GM12878 (cell line): ENCODE measurements around the gene CCN2. TPM values are rescaled to one million over a fixed set of nuclear protein-coding genes. Genes with fewer than 3 reads are reported as not detected.

Experiments
- ATAC-seq: fragments of 200-7000 bp; cut with Tn5 transposase; 3 replicates; pipeline ENCODE4 v1.9.1; 2020; ENCODE audit warnings: mild to moderate bottlenecking, moderate library complexity
- BruUV-seq: library from RNA; stranded (reverse); fragments of 400-500 nt; replicated peaks from 2 replicates; lab custom pipeline; 2021; lab: Mats Ljungman, UMichigan
- CTCF ChIA-PET: fragments of 300-600 bp; sonication (Branson Sonifier 250); formaldehyde crosslinking; extraction: SDS; loops from one replicate; lab custom pipeline; 2021; ENCODE audit warnings: inconsistent platforms; lab: Yijun Ruan, JAX
- POLR2A ChIA-PET: fragments of 350-600 bp; formaldehyde crosslinking; extraction: SDS; loops from one replicate; lab custom pipeline; 2021; ENCODE audit warnings: inconsistent platforms; lab: Charles Lee
- RAD21 ChIA-PET: fragments of 300-600 bp; sonication (Branson Sonifier 250); formaldehyde crosslinking; loops from one replicate; lab custom pipeline; 2023; ENCODE audit warnings: antibody characterized with exemption; ENCODE audit not compliant: unreplicated experiment; lab: Charles Lee
- SMC1A ChIA-PET: fragments of 300-600 bp; sonication (Branson Sonifier 250); formaldehyde crosslinking; loops from one replicate; lab custom pipeline; 2023; ENCODE audit not compliant: unreplicated experiment, uncharacterized antibody; lab: Charles Lee
- DNase-seq: peaks from one replicate; pipeline ENCODE4 v3.0.0-alpha.2; 2011; ENCODE audit warnings: low read depth, low spot score
- FAIRE-seq: peaks from 3 replicates; lab custom pipeline; 2011; peaks lifted over from hg19 to GRCh38; lab: Jason Lieb, UNC
- H2AFZ ChIP-seq: 2 replicates; pipeline ENCODE4 v1.6.0; 2011; ENCODE audit warnings: low read depth, low read length, control low read depth; ENCODE audit not compliant: control insufficient read depth
- H3K27ac ChIP-seq: 2 replicates; pipeline ENCODE4 v1.5.1; 2011; ENCODE audit warnings: control low read depth; ENCODE audit not compliant: control insufficient read depth, insufficient read depth
- H3K27me3 ChIP-seq, 2 experiments: replicated peaks in 1 of 2; 2 replicates each; pipeline versions ENCODE4 v1.6.0 to v1.6.1; 2011; ENCODE audit warnings: low read length in 1 of 2; ENCODE audit not compliant: control insufficient read depth in 2 of 2, insufficient read depth in 2 of 2
- H3K36me3 ChIP-seq, 2 experiments: 2 replicates each; pipeline ENCODE4 v1.5.1; 2011; ENCODE audit warnings: low read length in 1 of 2; ENCODE audit not compliant: control insufficient read depth in 2 of 2, insufficient read depth in 2 of 2
- H3K4me1 ChIP-seq: 2 replicates; pipeline ENCODE4 v1.6.1; 2011; ENCODE audit warnings: mild to moderate bottlenecking, low read length, moderate library complexity, mixed read lengths; ENCODE audit not compliant: control insufficient read depth, insufficient read depth
- H3K4me2 ChIP-seq: 2 replicates; pipeline ENCODE4 v1.6.0; 2011; ENCODE audit warnings: control low read depth; ENCODE audit not compliant: control insufficient read depth, insufficient read depth
- H3K4me3 ChIP-seq: fragments of 200-600 bp; sonication (generic); 2 replicates; pipeline ENCODE4 v1.5.1; 2016
- H3K79me2 ChIP-seq: 2 replicates; pipeline ENCODE4 v1.6.0; 2011; ENCODE audit warnings: low read length; ENCODE audit not compliant: control insufficient read depth, insufficient read depth
- H3K9ac ChIP-seq: 2 replicates; pipeline ENCODE4 v1.8.0; 2011; ENCODE audit warnings: low read length, control low read depth, mixed read lengths; ENCODE audit not compliant: control insufficient read depth, insufficient read depth
- H3K9me3 ChIP-seq: replicated peaks from 3 replicates; pipeline ENCODE4 v1.5.1; 2011; ENCODE audit warnings: mild to moderate bottlenecking, low read length; ENCODE audit not compliant: control insufficient read depth, insufficient read depth
- H4K20me1 ChIP-seq: 2 replicates; pipeline ENCODE4 v1.6.0; 2011; ENCODE audit not compliant: control insufficient read depth, insufficient read depth
- CBX3 ChIP-seq: fragments of 200-600 bp; sonication (generic); IDR thresholded peaks from 2 replicates; pipeline ENCODE4 v1.6.1; 2016; ENCODE audit warnings: low read depth, borderline replicate concordance
- GABPA ChIP-seq: IDR thresholded peaks from 2 replicates; pipeline ENCODE4 v1.6.1; 2014; ENCODE audit warnings: antibody characterized with exemption, low read depth, mild to moderate bottlenecking, inconsistent platforms
- GATAD2B ChIP-seq: fragments of 450-650 bp; conservative IDR thresholded peaks from 2 replicates; pipeline ENCODE4 v1.6.1; 2017; ENCODE audit warnings: low read depth, mild to moderate bottlenecking, moderate library complexity
- IKZF1 ChIP-seq: fragments of 450-650 bp; conservative IDR thresholded peaks from 2 replicates; pipeline ENCODE4 v1.6.1; 2017; ENCODE audit warnings: antibody characterized with exemption, mild to moderate bottlenecking
- NR2C1 ChIP-seq: fragments of 450-650 bp; IDR thresholded peaks from 2 replicates; pipeline ENCODE4 v1.6.1; 2017; ENCODE audit warnings: antibody characterized with exemption, mild to moderate bottlenecking, moderate library complexity
- WRNIP1 ChIP-seq: IDR thresholded peaks from 2 replicates; pipeline ENCODE4 v1.6.1; 2011; ENCODE audit warnings: low read depth, low read length, improper control_type of control experiment, borderline replicate concordance
- ZNF217 ChIP-seq: fragments of 450-650 bp; IDR thresholded peaks from 2 replicates; pipeline ENCODE4 v1.6.1; 2017; ENCODE audit warnings: antibody characterized with exemption, mild to moderate bottlenecking
- WGBS: methylation state at CpG from one replicate; pipeline ENCODE4 v1.1.6; 2016; ENCODE audit warnings: low lambda C conversion rate; ENCODE audit not compliant: insufficient replicate concordance, insufficient coverage; ENCODE audit errors: missing lambda C conversion rate; 5-methylcytosine and 5-hydroxymethylcytosine counted together
- in situ Hi-C: fragments of 300-500 bp; cut with MboI; formaldehyde crosslinking; loops from 9 replicates; pipeline ENCODE4 v1.14.3; 2018; ENCODE audit warnings: mixed read lengths
- intact Hi-C: fragments of 100-400 bp; cut with micrococcal nuclease; formaldehyde crosslinking; loops from one replicate; pipeline ENCODE4 v1.14.2; 2022; ENCODE audit not compliant: unreplicated experiment
- polyA plus RNA-seq, 11 experiments: library from polyadenylated mRNA; depleted of rRNA in 4 of 11; unstranded in 6 of 11; stranded (reverse) in 5 of 11; fragments of >200 nt; fragmentation: Nextera tagmentation in 4 of 11; fragmentation: Illumina TruSeq in 1 of 11; extraction: Ambion mirVana in 4 of 11; extraction: Trizol in 1 of 11; gene quantifications; 1 replicate in 1 of 11; 2 replicates in 10 of 11; pipeline versions ENCODE4 v1.2.1 to v1.2.3, GENCODE V29; 2011 to 2016; ENCODE audit warnings: inconsistent platforms in 2 of 11, missing spikeins in 2 of 11, low read depth in 1 of 11
- total RNA-seq, 4 experiments: library from RNA; depleted of rRNA in 3 of 4; stranded (reverse); fragments of >200 nt in 3 of 4; fragmentation: Illumina TruSeq in 1 of 4; extraction: Trizol in 1 of 4; gene quantifications; 2 replicates each; pipeline versions ENCODE4 v1.2.1 to v1.2.3, GENCODE V29; 2013 to 2021
- TF ChIP-seq, protein P1 (sequence below): fragments of 450-650 bp; formaldehyde crosslinking; IDR thresholded peaks from 2 replicates; pipeline ENCODE4 v1.5.0; 2022; ENCODE audit warnings: mild to moderate bottlenecking, missing genetic modification characterization
- TF ChIP-seq, protein P2 (sequence below): fragments of 450-650 bp; IDR thresholded peaks from 2 replicates; pipeline ENCODE4 v1.6.1; 2017; ENCODE audit warnings: mild to moderate bottlenecking, moderate library complexity

CCN2 gene
- total and polyA plus RNA-seq, 10 of the 15 experiments (the other 5 are each of a cell fraction or from before 2014, with no cell fraction given): 0.26 to 0.62 (median 0.44) TPM; not detected in 7

DNA sequence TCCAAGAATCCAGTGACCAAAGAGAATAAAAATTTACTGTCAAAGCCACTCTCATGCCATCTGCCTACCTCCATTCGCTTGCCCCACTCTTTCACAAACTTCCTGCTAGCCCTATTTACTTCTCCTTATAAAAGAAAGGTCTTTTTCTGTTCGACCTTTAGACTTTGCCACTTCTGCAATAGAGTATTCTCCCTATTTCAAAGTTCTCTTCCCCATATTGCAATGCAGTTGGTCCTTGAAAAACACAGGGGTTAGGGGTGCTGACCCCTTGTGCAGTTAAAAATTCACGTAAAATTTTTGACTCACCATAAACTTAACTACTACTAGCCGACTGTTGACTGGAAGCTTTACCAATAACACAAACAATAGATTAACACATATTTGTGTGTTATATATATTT lies 15.0 kb downstream of the CCN2 start (continued):
- no peak for TF ChIP-seq CBX3
- TF ChIP-seq, protein P1, sequence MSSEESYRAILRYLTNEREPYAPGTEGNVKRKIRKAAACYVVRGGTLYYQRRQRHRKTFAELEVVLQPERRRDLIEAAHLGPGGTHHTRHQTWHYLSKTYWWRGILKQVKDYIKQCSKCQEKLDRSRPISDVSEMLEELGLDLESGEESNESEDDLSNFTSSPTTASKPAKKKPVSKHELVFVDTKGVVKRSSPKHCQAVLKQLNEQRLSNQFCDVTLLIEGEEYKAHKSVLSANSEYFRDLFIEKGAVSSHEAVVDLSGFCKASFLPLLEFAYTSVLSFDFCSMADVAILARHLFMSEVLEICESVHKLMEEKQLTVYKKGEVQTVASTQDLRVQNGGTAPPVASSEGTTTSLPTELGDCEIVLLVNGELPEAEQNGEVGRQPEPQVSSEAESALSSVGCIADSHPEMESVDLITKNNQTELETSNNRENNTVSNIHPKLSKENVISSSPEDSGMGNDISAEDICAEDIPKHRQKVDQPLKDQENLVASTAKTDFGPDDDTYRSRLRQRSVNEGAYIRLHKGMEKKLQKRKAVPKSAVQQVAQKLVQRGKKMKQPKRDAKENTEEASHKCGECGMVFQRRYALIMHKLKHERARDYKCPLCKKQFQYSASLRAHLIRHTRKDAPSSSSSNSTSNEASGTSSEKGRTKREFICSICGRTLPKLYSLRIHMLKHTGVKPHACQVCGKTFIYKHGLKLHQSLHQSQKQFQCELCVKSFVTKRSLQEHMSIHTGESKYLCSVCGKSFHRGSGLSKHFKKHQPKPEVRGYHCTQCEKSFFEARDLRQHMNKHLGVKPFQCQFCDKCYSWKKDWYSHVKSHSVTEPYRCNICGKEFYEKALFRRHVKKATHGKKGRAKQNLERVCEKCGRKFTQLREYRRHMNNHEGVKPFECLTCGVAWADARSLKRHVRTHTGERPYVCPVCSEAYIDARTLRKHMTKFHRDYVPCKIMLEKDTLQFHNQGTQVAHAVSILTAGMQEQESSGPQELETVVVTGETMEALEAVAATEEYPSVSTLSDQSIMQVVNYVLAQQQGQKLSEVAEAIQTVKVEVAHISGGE: no peak

DNA sequence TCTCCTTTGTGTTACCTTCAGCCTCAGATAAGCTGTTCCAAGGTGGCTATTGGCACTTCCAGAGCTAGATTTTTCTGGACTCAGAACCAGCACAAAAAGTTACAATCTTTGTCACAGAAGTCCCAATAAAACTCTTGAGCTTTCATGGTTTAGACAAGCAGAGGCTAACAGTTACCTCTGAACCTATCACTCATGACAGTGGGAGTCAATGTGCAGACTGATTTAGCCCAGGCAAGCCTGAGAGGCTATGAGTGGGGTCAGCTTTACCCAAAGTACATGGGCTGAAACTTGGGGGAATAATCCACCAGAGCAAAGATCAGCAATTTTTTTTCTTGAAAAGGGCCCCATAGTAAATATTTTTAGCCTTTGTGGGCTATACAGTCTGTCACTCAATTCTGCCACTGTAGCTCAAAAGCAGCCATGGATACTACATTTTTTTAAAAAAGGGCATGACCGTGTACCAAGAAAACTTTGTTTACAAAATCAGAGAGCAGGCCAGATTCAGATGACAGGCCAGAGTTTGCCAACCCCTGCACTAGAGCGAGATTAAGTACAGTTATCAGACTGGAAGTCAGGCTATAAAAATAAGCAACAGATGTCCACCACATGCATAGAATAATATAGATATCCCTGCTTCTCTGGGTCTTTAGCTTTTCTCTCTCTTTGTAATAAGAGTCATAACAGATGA lies 20.0 kb downstream of the CCN2 start:
- CTCF ChIA-PET: interaction anchor here (0.6 to 1.3 kb wide), 3 partner anchors 13 to 21 kb away, joined by 3 read pairs; no protein-coding TSS in a partner anchor
- Histone ChIP-seq H3K79me2 (no peaks in the 10 kb centered on the region), H3K4me2 (no peak overlapping the region), H2AFZ (no peak overlapping the region), H3K9me3 (no peaks in the 10 kb centered on the region), H3K4me3 (no peak overlapping the region), H3K4me1 (no peaks in the 10 kb centered on the region), H4K20me1 (no peaks in the 10 kb centered on the region), H3K27ac (no peak overlapping the region), H3K9ac (no peak overlapping the region), H3K36me3 (no peaks in the 10 kb centered on the region), H3K27me3 (no peaks in the 10 kb centered on the region; a peak in 1 of 4 replicates)
- in situ Hi-C loops: no loop called here
- no peak for FAIRE-seq
- POLR2A ChIA-PET: no interaction called here
- ATAC-seq: no peak
- SMC1A ChIA-PET: no interaction called here
- no TSS peak for BruUV-seq
- 24% methylated on average over 2 of the region's 2 CpGs for WGBS
- no peak for DNase-seq
- intact Hi-C loops: no loop called here
- RAD21 ChIA-PET: no interaction called here
- TF ChIP-seq NR2C1 (no peak), GABPA (no peak), ZNF217 (no peak), IKZF1 (no peak), WRNIP1 (no peak), GATAD2B (no peak)
- TF ChIP-seq, protein P2, sequence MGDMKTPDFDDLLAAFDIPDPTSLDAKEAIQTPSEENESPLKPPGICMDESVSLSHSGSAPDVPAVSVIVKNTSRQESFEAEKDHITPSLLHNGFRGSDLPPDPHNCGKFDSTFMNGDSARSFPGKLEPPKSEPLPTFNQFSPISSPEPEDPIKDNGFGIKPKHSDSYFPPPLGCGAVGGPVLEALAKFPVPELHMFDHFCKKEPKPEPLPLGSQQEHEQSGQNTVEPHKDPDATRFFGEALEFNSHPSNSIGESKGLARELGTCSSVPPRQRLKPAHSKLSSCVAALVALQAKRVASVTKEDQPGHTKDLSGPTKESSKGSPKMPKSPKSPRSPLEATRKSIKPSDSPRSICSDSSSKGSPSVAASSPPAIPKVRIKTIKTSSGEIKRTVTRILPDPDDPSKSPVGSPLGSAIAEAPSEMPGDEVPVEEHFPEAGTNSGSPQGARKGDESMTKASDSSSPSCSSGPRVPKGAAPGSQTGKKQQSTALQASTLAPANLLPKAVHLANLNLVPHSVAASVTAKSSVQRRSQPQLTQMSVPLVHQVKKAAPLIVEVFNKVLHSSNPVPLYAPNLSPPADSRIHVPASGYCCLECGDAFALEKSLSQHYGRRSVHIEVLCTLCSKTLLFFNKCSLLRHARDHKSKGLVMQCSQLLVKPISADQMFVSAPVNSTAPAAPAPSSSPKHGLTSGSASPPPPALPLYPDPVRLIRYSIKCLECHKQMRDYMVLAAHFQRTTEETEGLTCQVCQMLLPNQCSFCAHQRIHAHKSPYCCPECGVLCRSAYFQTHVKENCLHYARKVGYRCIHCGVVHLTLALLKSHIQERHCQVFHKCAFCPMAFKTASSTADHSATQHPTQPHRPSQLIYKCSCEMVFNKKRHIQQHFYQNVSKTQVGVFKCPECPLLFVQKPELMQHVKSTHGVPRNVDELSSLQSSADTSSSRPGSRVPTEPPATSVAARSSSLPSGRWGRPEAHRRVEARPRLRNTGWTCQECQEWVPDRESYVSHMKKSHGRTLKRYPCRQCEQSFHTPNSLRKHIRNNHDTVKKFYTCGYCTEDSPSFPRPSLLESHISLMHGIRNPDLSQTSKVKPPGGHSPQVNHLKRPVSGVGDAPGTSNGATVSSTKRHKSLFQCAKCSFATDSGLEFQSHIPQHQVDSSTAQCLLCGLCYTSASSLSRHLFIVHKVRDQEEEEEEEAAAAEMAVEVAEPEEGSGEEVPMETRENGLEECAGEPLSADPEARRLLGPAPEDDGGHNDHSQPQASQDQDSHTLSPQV: no peak
- TF ChIP-seq, protein P1: no peak
